ACC112 (cell line): ENCODE data around the gene C1orf116.

Experiments
- H2AFZ ChIP-seq: fragments of 200-600 bp; sonication (generic); one replicate; pipeline ENCODE4 v1.6.0; 2017; ENCODE audit warnings: antibody characterized with exemption, low read length; ENCODE audit not compliant: unreplicated experiment
- H3K27ac ChIP-seq: fragments of 200-600 bp; sonication (generic); 2 replicates; pipeline ENCODE4 v1.5.1; 2014; ENCODE audit warnings: low read depth, mild to moderate bottlenecking, antibody characterized with exemption, low read length, moderate library complexity
- H3K27me3 ChIP-seq: fragments of 200-600 bp; sonication (generic); 2 replicates; pipeline ENCODE4 v1.6.1; 2014; ENCODE audit warnings: mild to moderate bottlenecking, antibody characterized with exemption, low read length, moderate library complexity, mixed read lengths; ENCODE audit not compliant: insufficient read depth
- H3K36me3 ChIP-seq: fragments of 200-600 bp; sonication (generic); 2 replicates; pipeline ENCODE4 v1.6.1; 2016; ENCODE audit warnings: mild to moderate bottlenecking, antibody characterized with exemption, low read length, moderate library complexity, mixed read lengths; ENCODE audit not compliant: insufficient read depth
- H3K4me1 ChIP-seq: fragments of 200-600 bp; sonication (generic); one replicate; pipeline ENCODE4 v1.6.1; 2016; ENCODE audit warnings: low read length, mixed read lengths; ENCODE audit not compliant: insufficient read depth, unreplicated experiment, control insufficient read depth
- H3K4me3 ChIP-seq: fragments of 200-600 bp; sonication (generic); 2 replicates; pipeline ENCODE4 v1.5.1; 2014; ENCODE audit warnings: mild to moderate bottlenecking, low read depth, low read length
- H3K79me2 ChIP-seq: fragments of 200-600 bp; sonication (generic); one replicate; pipeline ENCODE4 v1.6.0; 2016; ENCODE audit warnings: low read length; ENCODE audit not compliant: control insufficient read depth, unreplicated experiment, insufficient read depth

C1orf116 gene

DNA sequence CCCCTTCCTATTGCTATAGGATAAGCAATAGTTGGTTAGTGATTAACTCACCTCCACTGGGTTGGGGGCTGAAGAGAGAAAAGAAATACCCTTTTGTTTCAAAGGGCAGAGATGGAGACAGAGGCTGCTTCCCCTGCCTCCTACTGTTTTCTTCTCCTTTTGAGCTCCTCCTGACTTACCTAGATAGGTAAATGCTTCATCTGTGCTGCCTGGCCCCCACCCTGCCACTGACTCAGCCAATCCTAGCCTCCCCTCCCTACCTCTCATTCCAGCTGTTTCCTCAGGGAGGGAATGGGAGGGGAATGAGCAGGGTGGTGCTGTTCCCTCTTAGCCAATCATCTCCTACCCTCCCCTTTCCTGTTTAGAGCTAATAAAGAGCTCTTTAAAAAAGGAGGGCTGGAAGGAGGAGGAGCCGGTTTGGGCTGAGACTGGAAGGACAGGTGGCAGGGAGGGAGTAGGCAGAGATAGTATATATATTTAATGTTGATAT is at the start of gene C1orf116:
Gene C1orf116 (minus strand): TSS at position 229 of the 490 bp plus-strand sequence. CDS start 5,158 bp downstream, outside the sequence.
- Histone ChIP-seq H3K36me3 (no peaks in the 10 kb centered on the region), H3K27me3 (peaks cover 40% of the 10 kb centered on the region), H3K27ac (no peak within 1 kb of the TSS), H2AFZ (no peak within 1 kb of the TSS), H3K4me3 (no peak within 1 kb of the TSS), H3K4me1 (peaks cover 3% of the 10 kb centered on the region), H3K79me2 (no peaks in the 10 kb centered on the region)

DNA sequence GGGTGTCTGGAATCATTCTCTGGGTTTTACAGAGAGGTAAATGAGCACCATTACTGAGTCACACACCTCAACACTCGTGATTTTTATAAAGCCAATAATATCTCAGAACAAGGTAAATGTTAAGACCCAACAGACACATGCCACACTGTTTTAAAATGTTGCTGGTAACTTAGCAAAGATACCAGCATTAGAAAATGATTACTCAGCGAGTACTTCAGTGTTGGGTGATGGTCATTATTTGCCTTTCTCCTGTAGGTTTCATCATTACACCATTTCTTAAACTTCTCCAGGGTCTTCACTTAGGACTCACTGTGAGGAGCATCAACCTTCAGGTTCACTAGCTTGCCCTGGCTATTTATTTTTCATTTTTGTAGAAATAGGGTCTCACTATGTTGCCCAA is 49.2 kb upstream of the C1orf116 start:
- H3K4me1 ChIP-seq, result no peaks in the 10 kb centered on the region
- no peaks in the 10 kb centered on the region for H3K36me3 ChIP-seq
- H3K27me3 ChIP-seq, result peaks cover 32% of the 10 kb centered on the region; the same call in 1 of the 2 replicates
- H3K79me2 ChIP-seq, result no peaks in the 10 kb centered on the region
- H2AFZ ChIP-seq, result no peak overlapping the region
- no peak overlapping the region for H3K4me3 ChIP-seq
- no peak overlapping the region for H3K27ac ChIP-seq

DNA sequence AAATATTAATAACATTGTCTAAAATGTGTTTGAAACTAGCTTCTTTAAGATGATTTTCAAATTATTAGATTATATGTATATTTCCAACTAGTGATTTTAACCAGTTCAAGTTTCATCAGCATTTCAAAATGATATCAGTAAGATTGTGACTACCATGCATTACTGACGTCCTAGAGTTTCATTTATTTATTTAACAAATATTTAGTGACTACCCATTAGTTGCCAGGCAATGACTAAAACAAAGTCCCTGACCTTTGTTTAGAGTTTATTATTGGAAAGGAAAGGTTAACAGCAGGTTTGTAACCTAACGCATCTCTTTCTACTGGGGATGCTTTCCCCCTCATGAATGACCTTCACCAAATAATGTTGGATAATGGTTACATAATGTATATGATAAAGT is 48.5 kb upstream of the C1orf116 start:
- Histone ChIP-seq H3K79me2 (no peaks in the 10 kb centered on the region), H3K36me3 (no peaks in the 10 kb centered on the region), H3K27me3 (peaks cover 32% of the 10 kb centered on the region; the same call in 1 of the 2 replicates), H2AFZ (no peak overlapping the region), H3K4me3 (no peak overlapping the region), H3K4me1 (no peaks in the 10 kb centered on the region), H3K27ac (no peak overlapping the region)

DNA sequence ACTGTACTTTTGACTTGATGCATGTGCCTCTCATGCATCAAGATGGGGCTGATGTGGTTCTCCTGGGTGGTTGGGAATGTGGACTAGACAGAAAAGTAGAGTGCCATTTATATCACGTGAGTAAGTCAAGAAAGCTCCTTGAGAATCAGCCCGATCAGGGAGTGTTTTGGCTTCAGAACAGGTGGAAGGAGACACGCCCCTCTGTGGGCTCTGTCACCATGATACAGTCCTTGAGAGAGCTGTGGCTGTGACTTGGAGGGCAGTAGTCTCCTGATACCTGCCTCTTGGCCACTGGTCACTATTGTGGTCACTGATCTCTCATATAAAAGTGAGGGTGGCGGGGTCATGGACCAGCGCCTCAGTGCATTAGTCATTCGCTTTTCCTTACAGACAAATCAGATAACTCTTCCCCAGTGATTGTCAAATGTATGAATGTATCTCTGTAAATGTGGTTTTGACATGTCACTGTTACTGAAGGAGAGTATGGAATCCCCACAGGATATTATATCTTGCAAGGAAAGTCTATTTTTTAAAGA is 47.2 kb upstream of the C1orf116 start:
- no peaks in the 10 kb centered on the region for H3K36me3 ChIP-seq
- no peak overlapping the region for H2AFZ ChIP-seq
- no peaks in the 10 kb centered on the region for H3K79me2 ChIP-seq
- H3K27me3 ChIP-seq, result peaks cover 32% of the 10 kb centered on the region; the same call in 1 of the 2 replicates
- H3K4me1 ChIP-seq, result no peaks in the 10 kb centered on the region
- no peak overlapping the region for H3K27ac ChIP-seq
- H3K4me3 ChIP-seq, result no peak overlapping the region

DNA sequence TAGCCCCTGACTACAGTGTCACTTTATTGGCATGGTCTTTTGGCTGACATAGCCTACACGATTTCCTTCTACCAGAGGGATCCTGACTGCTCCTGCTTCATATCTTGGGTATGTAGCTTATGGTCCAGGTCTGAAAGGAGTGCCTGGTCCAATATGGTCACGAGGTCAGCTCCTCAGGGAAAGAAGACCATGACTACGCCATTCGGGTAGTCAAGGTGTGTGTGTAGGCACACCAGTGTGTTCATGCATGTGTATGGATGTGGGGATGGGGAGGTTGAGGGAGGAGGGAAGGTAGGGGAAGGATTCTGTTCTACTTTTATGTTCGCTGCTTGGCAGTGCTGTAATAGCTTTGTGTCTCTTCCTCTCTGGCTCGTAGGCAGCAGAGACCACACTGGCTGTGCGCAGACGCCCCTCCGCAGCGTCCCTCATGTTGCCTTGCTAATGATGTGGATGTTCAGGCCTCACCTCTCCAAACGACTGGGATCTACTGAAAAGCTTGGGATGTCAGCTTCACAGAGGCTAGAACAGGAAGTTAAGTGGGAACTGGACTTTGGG is 46.1 kb upstream of the C1orf116 start:
- Histone ChIP-seq H3K4me3 (no peak overlapping the region), H2AFZ (no peak overlapping the region), H3K27me3 (peaks cover 23% of the 10 kb centered on the region; the same call in 1 of the 2 replicates), H3K27ac (no peak overlapping the region), H3K79me2 (no peaks in the 10 kb centered on the region), H3K36me3 (no peaks in the 10 kb centered on the region), H3K4me1 (no peaks in the 10 kb centered on the region)

DNA sequence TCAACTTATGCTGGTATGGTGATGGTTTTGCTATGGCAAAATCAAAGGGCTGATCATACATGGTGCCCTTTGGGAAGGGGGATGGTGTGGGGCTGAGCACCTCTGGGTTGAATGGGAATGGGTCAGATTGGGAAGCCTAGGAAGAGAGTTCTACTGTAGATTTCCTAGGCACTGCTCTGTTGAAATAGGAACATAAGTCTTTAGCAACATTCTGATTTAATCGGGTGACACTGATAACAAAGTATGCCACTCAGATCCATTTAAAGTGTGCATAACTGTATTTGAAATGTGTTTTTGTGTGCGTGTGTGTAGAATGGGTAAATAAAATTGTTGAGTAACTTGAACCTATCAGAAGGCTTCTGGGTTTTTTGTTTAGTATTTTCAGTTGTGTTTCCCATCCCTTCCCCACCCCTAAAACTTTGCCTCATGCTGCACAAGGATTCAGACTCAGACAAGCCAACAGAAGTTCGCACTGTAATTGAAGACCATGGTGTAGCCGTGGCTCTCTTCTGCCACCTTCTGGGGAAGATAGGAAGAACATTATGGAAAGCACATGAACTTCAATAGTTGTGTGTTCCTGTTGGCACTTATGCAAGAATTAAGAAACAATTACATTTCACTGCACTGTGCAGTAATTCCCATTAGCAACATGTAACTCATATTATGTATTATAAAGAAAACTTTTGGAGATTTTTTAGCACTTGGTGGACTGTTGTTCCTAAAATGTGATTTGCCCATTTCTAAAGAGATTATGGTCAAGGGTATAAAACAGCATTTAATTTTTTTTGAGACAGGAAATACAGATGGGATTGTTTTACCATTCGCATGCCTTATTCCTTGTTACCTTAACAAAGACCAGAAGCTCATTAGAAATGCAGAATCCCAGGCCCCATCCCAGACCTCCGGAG is 45.2 kb upstream of the C1orf116 start:
- Histone ChIP-seq H3K4me1 (no peaks in the 10 kb centered on the region), H3K79me2 (no peaks in the 10 kb centered on the region), H3K27ac (no peak overlapping the region), H3K27me3 (peaks cover 13% of the 10 kb centered on the region; the same call in 1 of the 2 replicates), H3K36me3 (no peaks in the 10 kb centered on the region), H3K4me3 (no peak overlapping the region), H2AFZ (no peak overlapping the region)

DNA sequence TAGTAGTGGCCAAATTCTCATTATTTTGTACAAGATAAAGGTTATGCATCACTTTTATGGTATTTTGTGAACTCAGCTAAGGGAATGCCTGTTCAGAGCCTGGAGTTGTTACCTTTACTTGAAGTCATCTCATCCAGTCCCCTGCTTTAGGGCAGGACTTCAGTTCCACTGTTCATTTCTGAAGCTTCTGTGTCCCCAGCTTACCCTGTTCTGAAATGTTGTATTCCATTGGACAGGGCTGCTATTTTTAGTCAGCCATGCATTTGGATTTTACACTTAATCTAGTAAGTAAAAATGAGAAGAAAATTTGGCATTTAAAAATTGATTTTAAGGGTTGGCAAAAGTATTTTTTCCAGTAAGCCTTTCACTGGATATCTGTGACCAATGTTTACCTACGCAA is 44.5 kb upstream of the C1orf116 start:
- H3K4me3 ChIP-seq, result no peak overlapping the region
- H3K36me3 ChIP-seq, result no peaks in the 10 kb centered on the region
- no peak overlapping the region for H3K27ac ChIP-seq
- H3K27me3 ChIP-seq, result peaks cover 7% of the 10 kb centered on the region; the same call in 1 of the 2 replicates
- no peaks in the 10 kb centered on the region for H3K79me2 ChIP-seq
- no peak overlapping the region for H2AFZ ChIP-seq
- no peaks in the 10 kb centered on the region for H3K4me1 ChIP-seq

DNA sequence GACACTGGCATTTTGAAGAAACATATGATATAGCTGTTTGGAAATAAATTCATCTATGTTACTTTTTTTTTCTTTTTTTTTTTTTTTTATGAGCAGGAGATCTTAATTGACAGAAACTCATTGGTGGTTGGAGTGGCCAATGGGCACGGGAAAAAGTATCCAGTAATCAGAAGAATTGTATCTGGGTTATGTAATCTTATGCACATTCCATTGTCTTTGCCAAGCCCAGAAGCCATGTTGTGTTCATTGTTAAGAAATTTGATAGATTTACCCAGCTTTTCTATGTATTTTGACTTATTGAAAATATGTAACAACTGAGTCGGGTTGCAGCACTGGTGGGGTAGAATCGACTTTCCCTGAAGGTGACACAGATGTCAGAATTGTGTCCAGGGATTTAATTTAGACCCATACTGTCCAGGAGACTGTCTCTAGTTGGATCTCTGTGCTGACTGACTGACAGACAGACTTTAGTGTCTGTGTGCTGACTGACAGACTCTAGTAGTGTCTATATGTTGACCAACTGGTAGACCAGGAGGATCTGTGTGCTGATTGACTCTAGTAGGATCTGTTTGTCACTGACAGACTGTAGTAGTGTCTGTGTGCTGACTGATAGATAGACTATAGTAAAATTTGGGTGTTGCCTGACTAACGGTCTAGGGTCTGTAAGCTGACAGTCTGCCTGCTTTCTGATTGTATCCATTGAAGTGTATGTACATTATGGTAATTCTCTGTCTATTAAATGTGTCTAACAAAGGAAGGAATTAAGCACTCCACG is 43.8 kb upstream of the C1orf116 start:
- Histone ChIP-seq H3K27ac (no peak overlapping the region), H3K4me1 (no peaks in the 10 kb centered on the region), H3K79me2 (no peaks in the 10 kb centered on the region), H2AFZ (no peak overlapping the region), H3K36me3 (no peaks in the 10 kb centered on the region), H3K27me3 (0 out of 2 replicates have a peak, but pooled peaks cover under 1% of the 10 kb centered on the region), H3K4me3 (no peak overlapping the region)

DNA sequence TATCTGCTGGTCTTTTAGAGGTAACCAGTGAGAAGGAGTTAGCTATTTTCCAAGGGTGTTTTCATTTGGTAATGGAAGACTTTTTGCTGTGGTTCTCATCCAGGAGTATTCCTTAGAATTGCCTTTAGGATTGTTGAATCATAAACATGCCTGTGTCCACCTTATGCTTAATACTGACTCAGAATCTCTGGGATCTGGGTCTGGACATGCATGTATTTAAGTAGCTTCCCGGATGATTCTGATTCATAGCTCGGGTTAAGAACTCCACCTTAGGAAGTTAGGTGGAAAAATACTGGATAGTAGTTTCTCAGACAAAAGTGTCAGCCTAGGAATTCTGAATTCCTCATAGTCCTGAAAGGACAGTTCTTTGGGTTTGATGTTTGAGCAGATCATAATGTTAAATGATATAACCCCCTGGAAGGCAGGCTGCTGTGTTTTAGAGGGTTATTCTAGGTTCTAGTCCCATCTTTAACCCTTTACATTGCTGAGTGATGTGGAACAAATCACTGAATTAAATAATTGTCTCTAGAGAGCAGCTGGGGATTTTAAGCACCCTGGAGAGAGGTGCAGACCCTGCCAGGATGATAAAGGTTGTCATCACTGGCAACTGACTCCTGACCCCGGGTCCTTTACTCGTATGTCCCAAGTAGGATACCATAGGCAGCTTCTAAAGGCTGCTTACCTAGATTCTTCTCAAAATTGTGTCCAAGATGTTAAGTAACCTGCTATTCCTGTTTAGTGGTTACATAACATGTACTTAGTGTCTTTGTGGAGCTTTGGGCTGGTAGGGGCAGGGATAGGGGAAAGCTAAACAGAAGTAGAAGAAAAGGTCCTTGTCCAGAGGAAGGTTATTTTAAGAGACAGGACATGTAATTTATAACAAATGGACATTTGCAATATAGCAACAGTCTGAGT is 41.6 kb upstream of the C1orf116 start:
- no peak overlapping the region for H2AFZ ChIP-seq
- no peaks in the 10 kb centered on the region for H3K79me2 ChIP-seq
- H3K36me3 ChIP-seq, result no peaks in the 10 kb centered on the region
- no peaks in the 10 kb centered on the region for H3K27me3 ChIP-seq
- H3K4me3 ChIP-seq, result no peak overlapping the region
- H3K27ac ChIP-seq, result no peak overlapping the region
- H3K4me1 ChIP-seq, result no peaks in the 10 kb centered on the region
